Nephron (organoid): ENCODE measurements around the gene ADGRG7.
"Not testable (repeated sequence)": the region's sequence is repeated elsewhere in the genome, so short reads cannot be mapped to it uniquely, and the experiment has no call there.

ENCODE experiments used
- H3K27ac Mint-ChIP-seq, 3 experiments: 2 replicates each; pipeline ENCODE4 v1.8.0; 2020; ENCODE audit warnings: mixed read lengths in 3 of 3, mild to moderate bottlenecking in 2 of 3, moderate library complexity in 1 of 3
- H3K27me3 Mint-ChIP-seq: 2 replicates; pipeline ENCODE4 v1.8.0; 2021; ENCODE audit warnings: low read depth, mild to moderate bottlenecking, moderate library complexity, mixed read lengths
- H3K36me3 Mint-ChIP-seq: 2 replicates; pipeline ENCODE4 v1.8.0; 2020; ENCODE audit warnings: low read depth, mixed read lengths
- H3K4me1 Mint-ChIP-seq: 2 replicates; pipeline ENCODE4 v1.8.0; 2020; ENCODE audit warnings: mixed read lengths
- H3K4me3 Mint-ChIP-seq, 3 experiments: 2 replicates each; pipeline ENCODE4 v1.8.0; 2020; ENCODE audit warnings: mild to moderate bottlenecking in 3 of 3, mixed read lengths in 3 of 3, moderate library complexity in 2 of 3
- H3K9me3 Mint-ChIP-seq: 2 replicates; pipeline ENCODE4 v1.8.0; 2020; ENCODE audit warnings: mixed read lengths
- TF ChIP-seq, protein P1 (sequence below), 3 experiments: fragments of 200-600 bp; sonication (generic); IDR thresholded peaks; one replicate each; pipeline ENCODE4 v1.5.0; 2021; ENCODE audit warnings: antibody characterized with exemption in 3 of 3; ENCODE audit not compliant: unreplicated experiment in 3 of 3

The ADGRG7 gene

DNA sequence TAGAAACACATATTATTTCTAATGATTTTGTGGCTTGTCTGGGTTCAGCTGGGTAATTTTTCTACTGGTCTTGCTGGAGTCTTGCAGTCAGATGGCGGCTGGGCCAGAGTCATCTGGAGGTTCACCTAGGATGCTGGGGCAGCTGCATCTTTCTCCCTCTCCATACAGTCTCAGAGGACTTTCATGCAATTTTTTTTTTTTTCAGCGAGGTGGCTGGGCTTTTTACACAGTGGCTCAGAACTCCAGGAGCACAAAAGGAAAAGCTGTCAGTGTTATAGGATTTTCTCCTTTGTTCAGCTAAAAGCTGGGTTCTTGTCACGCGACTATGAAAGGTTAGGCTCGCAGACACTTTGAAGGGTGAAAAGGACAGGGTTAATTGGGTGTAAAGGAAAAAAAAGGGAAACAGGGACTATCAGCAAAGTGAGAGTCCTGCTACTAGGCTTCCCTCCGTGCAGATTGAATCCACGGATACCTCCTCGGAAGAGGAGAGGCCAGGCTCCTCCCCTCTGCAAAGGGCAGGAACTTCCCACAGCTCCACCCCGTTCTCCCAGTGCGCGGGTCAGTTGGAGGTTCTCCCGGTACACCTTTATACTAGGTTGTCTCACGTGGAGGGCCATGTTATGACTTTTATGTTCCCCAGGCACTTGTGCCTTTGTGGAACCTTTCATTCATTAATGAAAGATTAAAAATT lies 44.3 kb downstream of the ADGRG7 start:
- Mint-ChIP-seq H3K27me3 (no peaks in the 10 kb centered on the region), H3K4me3 (no peak overlapping the region), H3K4me1 (peaks cover 6% of the 10 kb centered on the region), H3K27ac (no peak overlapping the region), H3K36me3 (no peaks in the 10 kb centered on the region), H3K9me3 (no peaks in the 10 kb centered on the region)
- TF ChIP-seq, protein P1, sequence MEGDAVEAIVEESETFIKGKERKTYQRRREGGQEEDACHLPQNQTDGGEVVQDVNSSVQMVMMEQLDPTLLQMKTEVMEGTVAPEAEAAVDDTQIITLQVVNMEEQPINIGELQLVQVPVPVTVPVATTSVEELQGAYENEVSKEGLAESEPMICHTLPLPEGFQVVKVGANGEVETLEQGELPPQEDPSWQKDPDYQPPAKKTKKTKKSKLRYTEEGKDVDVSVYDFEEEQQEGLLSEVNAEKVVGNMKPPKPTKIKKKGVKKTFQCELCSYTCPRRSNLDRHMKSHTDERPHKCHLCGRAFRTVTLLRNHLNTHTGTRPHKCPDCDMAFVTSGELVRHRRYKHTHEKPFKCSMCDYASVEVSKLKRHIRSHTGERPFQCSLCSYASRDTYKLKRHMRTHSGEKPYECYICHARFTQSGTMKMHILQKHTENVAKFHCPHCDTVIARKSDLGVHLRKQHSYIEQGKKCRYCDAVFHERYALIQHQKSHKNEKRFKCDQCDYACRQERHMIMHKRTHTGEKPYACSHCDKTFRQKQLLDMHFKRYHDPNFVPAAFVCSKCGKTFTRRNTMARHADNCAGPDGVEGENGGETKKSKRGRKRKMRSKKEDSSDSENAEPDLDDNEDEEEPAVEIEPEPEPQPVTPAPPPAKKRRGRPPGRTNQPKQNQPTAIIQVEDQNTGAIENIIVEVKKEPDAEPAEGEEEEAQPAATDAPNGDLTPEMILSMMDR (IDR thresholded peaks at IDR 0.05; ENCODE audit: unreplicated experiment in 3 of 3): no peak

DNA sequence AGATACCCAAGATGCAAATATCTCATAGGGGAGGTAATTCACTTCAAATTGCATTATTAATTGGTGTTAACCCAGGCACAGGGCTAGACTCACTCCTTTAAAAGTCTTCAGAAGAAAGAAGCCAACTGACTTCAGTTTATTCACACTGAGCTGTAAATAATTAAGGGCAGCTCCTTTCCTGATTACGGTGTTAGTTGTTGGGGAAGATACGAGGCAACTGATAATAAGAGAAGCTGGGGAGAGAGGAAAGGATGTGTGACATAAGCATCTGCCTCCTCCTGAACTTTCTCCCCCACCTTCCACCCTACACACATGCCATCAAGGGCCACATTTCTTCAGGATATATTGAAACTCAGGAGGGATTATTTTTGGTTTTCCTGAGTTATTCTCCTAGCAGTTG lies 47.5 kb downstream of the ADGRG7 start:
- TF ChIP-seq, protein P1 (IDR thresholded peaks at IDR 0.05; ENCODE audit: unreplicated experiment in 3 of 3): no peak
- no peak overlapping the region for H3K4me3 Mint-ChIP-seq
- no peaks in the 10 kb centered on the region for H3K4me1 Mint-ChIP-seq
- no peaks in the 10 kb centered on the region for H3K36me3 Mint-ChIP-seq
- H3K9me3 Mint-ChIP-seq: no peaks in the 10 kb centered on the region
- no peak overlapping the region for H3K27ac Mint-ChIP-seq
- peaks cover 3% of the 10 kb centered on the region for H3K27me3 Mint-ChIP-seq

DNA sequence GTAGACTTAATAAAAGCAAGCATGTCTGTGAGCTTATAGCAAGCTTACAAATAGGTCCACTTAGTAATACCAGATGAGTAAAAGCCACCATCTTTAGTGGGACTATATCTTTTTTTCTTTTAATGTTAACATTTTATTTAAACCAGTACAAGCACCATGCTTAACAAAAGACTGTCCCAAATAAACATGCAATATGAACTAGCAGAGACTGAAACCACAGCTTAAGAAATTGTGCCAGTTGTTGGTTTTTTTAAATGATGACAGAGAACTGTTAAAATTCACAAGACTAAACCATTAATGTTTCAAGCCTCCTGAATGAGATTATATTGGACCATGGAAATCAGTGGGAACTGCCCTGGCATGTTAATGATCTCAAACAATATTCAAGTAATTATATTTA lies 51.9 kb downstream of the ADGRG7 start:
- not testable (repeated sequence) for H3K36me3 Mint-ChIP-seq, H3K4me3 Mint-ChIP-seq, H3K27me3 Mint-ChIP-seq, H3K27ac Mint-ChIP-seq, H3K4me1 Mint-ChIP-seq, H3K9me3 Mint-ChIP-seq

DNA sequence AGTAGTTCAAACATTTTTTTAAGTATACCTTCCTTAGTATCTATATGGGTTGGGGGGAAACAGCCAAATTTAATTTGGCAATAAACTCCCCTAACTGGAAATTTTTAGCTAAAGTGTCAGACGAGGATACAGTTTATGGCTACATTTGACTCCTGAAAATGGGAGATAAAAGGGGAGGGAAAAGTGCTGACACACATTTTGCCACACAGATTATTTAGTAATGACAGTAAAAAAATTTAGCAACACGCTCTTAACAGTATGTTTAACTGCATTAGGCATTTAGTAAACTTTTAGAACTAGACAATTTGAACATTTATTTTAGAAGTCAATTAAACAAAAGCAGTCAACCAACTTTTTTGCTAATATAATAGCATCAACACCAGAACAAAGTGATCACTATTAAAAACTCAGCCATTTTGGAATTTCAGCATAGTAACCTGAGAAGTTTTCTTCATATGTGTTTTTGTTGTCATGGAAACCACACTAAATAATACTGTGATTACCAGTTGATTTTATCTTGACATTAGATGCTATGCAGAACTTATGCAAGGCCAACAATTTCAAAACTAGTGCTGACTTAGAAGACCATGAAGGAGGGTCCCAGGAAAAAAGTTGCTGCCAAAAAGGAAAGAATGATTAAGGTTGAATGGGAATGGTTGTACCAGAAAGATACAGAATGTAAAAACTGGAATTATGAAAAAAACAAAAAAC lies 52.9 kb downstream of the ADGRG7 start:
- Mint-ChIP-seq H3K9me3 (no peaks in the 10 kb centered on the region), H3K4me1 (no peaks in the 10 kb centered on the region), H3K27ac (no peak overlapping the region), H3K27me3 (peaks cover 3% of the 10 kb centered on the region), H3K36me3 (no peaks in the 10 kb centered on the region), H3K4me3 (no peak overlapping the region)
- TF ChIP-seq, protein P1 (IDR thresholded peaks at IDR 0.05; ENCODE audit: unreplicated experiment in 3 of 3): no peak

DNA sequence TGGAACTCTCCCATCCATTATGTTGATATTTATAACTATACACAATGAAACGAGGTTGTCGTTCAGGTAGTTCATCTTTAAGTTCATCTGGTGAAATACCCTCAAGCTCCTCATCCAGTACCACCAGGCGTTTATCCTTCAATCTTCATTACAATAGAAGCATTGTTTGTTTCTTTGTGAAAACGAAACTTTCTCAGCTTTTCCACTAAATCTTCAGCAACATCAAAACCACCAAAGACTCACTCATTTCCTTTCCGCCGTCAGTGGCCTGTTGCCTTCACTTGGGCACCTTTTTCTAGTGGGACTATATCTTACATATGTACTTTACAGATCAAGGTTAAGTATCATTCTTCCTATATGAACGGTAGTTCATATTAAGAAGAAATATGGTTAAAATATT lies 55.8 kb downstream of the ADGRG7 start:
- Mint-ChIP-seq H3K27me3 (peaks cover 2% of the 10 kb centered on the region), H3K9me3 (peaks cover 6% of the 10 kb centered on the region), H3K27ac (no peak overlapping the region), H3K4me3 (no peak overlapping the region), H3K4me1 (no peaks in the 10 kb centered on the region), H3K36me3 (no peaks in the 10 kb centered on the region)
- TF ChIP-seq, protein P1 (IDR thresholded peaks at IDR 0.05; ENCODE audit: unreplicated experiment in 3 of 3): no peak

DNA sequence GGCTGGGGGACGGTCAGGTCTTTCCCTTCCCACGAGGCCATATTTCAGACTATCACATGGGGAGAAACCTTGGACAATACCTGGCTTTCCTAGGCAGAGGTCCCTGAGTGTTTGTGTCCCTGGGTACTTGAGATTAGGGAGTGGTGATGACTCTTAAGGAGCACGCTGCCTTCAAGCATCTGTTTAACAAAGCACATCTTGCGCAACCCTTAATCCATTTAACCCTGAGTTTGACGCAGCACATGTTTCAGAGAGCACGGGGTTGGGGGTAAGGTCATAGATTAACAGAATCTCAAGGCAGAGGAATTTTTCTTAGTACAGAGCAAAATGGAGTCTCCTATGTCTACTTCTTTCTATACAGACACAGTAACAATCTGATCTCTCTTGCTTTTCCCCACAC lies 57.3 kb downstream of the ADGRG7 start:
- H3K4me3 Mint-ChIP-seq, H3K27me3 Mint-ChIP-seq, H3K36me3 Mint-ChIP-seq: not testable (repeated sequence)

DNA sequence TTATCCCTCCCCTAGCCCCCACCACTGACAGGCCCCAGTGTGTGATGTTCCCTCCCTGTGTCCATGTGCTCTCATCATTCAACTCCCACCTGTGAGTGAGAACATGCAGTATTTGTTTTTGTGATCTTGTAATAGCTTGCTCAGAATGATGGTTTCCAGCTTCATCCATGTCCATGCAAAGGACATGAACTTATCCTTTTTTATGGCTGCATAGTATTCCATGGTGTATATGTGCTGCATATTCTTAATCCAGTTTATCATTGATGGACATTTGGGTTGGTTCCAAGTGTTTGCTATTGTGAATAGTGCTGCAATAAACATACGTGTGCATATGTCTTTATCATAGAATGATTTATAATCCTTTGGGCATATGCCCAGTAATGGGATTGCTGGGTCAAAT lies 57.9 kb downstream of the ADGRG7 start:
- peaks cover 23% of the 10 kb centered on the region for H3K9me3 Mint-ChIP-seq
- not testable (repeated sequence) for H3K27me3 Mint-ChIP-seq, H3K27ac Mint-ChIP-seq

More for the DNA sequence above, 57.3 kb downstream of the ADGRG7 start:
- H3K27ac Mint-ChIP-seq, H3K4me1 Mint-ChIP-seq: not testable (repeated sequence)
- peaks cover 20% of the 10 kb centered on the region for H3K9me3 Mint-ChIP-seq

DNA sequence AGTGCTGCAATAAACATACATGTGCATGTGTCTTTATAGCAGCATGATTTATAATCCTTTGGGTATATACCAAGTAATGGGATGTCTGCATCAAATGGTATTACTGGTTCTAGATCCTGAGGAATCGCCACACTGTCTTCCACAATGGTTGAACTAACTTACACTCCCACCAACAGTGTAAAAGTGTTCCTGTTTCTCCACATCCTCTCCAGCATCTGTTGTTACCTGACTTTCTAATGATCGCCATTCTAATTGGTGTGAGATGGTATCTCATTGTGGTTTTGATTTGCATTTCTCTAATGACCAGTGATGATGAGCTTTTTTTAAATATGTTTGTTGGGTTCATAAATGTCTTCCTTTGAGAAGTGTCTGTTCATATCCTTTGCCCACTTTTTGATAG lies 61.6 kb downstream of the ADGRG7 start:
- not testable (repeated sequence) for H3K4me3 Mint-ChIP-seq, H3K36me3 Mint-ChIP-seq, H3K4me1 Mint-ChIP-seq, H3K27ac Mint-ChIP-seq, H3K27me3 Mint-ChIP-seq
- H3K9me3 Mint-ChIP-seq: peaks cover 42% of the 10 kb centered on the region

More for the DNA sequence above, 57.9 kb downstream of the ADGRG7 start:
- H3K4me1 Mint-ChIP-seq, H3K36me3 Mint-ChIP-seq, H3K4me3 Mint-ChIP-seq: not testable (repeated sequence)
